HG03139 (cell line): ENCODE data around the gene ZNF793.

Experiments
- ATAC-seq: cut with Tn5 transposase; IDR thresholded peaks from one replicate; pipeline ENCODE4 v1.9.1; 2021; ENCODE audit not compliant: unreplicated experiment

Gene ZNF793

GRCh38 chr19:37564624-37565369 is 58.1 kb downstream of the ZNF793 start:
- no peak for ATAC-seq

DNA sequence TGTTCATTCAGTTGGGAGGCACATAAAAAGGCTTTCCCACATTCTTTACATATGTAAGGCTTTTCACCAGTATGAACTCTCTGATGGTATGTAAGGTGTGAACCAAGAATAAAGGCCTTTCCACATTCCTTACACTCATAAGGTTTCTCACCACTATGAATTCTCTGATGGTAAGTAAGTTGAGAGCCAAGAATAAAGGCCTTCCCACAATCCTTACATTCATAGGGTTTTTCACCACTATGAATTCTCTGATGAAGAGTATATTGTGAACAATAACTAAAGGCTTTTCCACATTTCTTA is 58.6 kb downstream of the ZNF793 start:
- no peak for ATAC-seq

- ATAC-seq = no peak
Observed at GRCh38 chr19:37572203-37572602, 65.5 kb downstream of the ZNF793 start.

DNA sequence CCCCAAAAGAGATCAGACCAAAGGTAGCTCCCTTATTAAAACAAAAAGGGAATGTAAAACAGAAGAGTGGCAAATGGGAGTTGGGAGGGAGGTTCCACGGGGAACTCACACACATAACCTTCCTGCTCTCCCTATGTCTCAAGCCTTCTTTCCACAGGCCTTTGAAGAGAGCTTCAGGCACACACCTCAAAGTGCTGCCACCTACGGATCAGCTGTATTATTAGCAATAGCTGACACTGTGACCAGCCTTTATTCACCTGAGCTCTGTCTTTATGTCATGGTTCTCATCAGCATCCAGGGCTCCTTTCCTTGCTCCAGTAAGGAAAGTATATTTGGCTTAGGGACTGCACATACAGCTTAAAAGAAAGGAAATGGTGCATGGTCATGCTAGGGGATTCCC is 76.6 kb downstream of the ZNF793 start:
- no peak for ATAC-seq
